ENCODE results near the gene TBC1D19. TPM values are rescaled to one million over a fixed set of nuclear protein-coding genes. Genes with fewer than 3 reads are reported as not detected.

The TBC1D19 gene
- total and polyA plus RNA-seq, 2 donors (not counting 1 experiment from before 2014, with no cell fraction given), result 1.8 to 11.0 TPM

- Histone ChIP-seq H3K9me3 (ENCODE audit: control extremely low read depth in 1 of 3, control insufficient read depth in 2 of 3, insufficient read depth in 1 of 3, low read length in 2 of 3) (peaks cover 0 to 1% (median 0%) of the 10 kb centered on the region in 3 donors), H2AFZ (ENCODE audit: insufficient read depth, low read depth, low read length, poor library complexity, severe bottlenecking) (no peak overlapping the region), H3K4me2 (replicated peaks; ENCODE audit: low read depth, low read length, poor library complexity, severe bottlenecking) (no peak overlapping the region), H3K27ac (ENCODE audit: low read length in 2 of 2) (no peak overlapping the region), H3K36me3 (replicated peaks in 1 of 2; ENCODE audit: control extremely low read depth in 1 of 2, control insufficient read depth in 1 of 2, extremely low read depth in 1 of 2, insufficient read depth in 2 of 2, low read length in 1 of 2) (no peaks in the 10 kb centered on the region), H4K20me1 (ENCODE audit: control insufficient read depth, insufficient read depth, low read length, poor library complexity, severe bottlenecking) (peaks cover 6% of the 10 kb centered on the region), H3K27me3 (replicated peaks in 1 of 4; ENCODE audit: control extremely low read depth in 1 of 4, control insufficient read depth in 3 of 4, insufficient read depth in 4 of 4, low read length in 3 of 4) (peaks cover 0 to 18% (median 6%) of the 10 kb centered on the region in 4 experiments), H3K4me3 (ENCODE audit: control extremely low read depth in 1 of 5, extremely low read depth in 1 of 5, insufficient read depth in 1 of 5, low read depth in 2 of 5, low read length in 4 of 5) (no peak overlapping the region), H3K4me1 (ENCODE audit: control insufficient read depth in 2 of 2, insufficient read depth in 2 of 2, low read length in 2 of 2) (peaks cover 29 to 31% of the 10 kb centered on the region in 2 donors), H3K9ac (ENCODE audit: low read length) (no peak overlapping the region), H3K79me2 (ENCODE audit: control insufficient read depth, insufficient read depth, low read length) (no peaks in the 10 kb centered on the region)
- no peaks in the 10 kb centered on the region for H3K9me3 Mint-ChIP-seq (ENCODE audit: insufficient read depth)
- no peak overlapping the region for H3K4me3 Mint-ChIP-seq
- H3K4me1 Mint-ChIP-seq, result peaks cover 33% of the 10 kb centered on the region
- no peak overlapping the region for H3K27ac Mint-ChIP-seq
- H3K27me3 Mint-ChIP-seq, result peaks cover 17% of the 10 kb centered on the region
- ChIA-PET CTCF (interaction anchor here (1.2 to 1.4 kb wide), 4 partner anchors 72 to 331 kb away, joined by 3 to 5 read pairs (median 4); partner anchors contain the start of gene STIM2), POLR2A (no interaction called here)
- intact Hi-C loops (cut with micrococcal nuclease), result loop anchor here (5.0 kb wide), 1 partner anchor 33 kb away; no protein-coding TSS in a partner anchor
- no peak for TF ChIP-seq EZH2 (IDR thresholded peaks at IDR 0.05; ENCODE audit: borderline replicate concordance, insufficient read depth, low read depth, low read length, poor library complexity, severe bottlenecking)
- TF ChIP-seq, protein P1, sequence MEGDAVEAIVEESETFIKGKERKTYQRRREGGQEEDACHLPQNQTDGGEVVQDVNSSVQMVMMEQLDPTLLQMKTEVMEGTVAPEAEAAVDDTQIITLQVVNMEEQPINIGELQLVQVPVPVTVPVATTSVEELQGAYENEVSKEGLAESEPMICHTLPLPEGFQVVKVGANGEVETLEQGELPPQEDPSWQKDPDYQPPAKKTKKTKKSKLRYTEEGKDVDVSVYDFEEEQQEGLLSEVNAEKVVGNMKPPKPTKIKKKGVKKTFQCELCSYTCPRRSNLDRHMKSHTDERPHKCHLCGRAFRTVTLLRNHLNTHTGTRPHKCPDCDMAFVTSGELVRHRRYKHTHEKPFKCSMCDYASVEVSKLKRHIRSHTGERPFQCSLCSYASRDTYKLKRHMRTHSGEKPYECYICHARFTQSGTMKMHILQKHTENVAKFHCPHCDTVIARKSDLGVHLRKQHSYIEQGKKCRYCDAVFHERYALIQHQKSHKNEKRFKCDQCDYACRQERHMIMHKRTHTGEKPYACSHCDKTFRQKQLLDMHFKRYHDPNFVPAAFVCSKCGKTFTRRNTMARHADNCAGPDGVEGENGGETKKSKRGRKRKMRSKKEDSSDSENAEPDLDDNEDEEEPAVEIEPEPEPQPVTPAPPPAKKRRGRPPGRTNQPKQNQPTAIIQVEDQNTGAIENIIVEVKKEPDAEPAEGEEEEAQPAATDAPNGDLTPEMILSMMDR (IDR thresholded peaks at IDR 0.05), result no peak
- ATAC-seq (ENCODE audit: low read depth) (no peak), DNase-seq (no peak)
Measured at GRCh38 chr4:26789208-26789607, 205.3 kb downstream of the TBC1D19 start.

DNA sequence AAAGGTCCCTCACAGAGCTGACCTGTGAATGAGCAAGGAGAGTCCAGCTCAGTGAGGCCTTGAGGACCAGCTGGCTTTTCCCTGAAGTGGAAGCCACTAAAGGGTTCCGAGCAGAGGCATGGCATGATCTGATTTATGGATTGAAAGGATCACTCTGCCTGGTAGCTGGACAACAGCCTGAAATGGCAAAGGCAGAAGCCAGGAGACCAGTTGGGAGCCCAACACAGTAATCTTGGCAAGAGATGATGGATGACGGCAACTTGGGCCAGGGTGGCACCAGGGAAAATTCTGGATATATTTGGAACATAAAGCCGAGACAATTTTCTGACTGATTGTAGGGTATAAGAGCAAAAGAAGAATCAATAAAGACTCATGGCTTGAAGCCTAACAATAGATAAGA lies 207.5 kb downstream of the TBC1D19 start:
- Mint-ChIP-seq H3K27me3 (peaks cover 17% of the 10 kb centered on the region), H3K4me3 (no peak overlapping the region), H3K9me3 (ENCODE audit: insufficient read depth) (no peaks in the 10 kb centered on the region), H3K27ac (no peak overlapping the region), H3K4me1 (peaks cover 22% of the 10 kb centered on the region)
- ATAC-seq (ENCODE audit: low read depth) (no peak), DNase-seq (no peak)
- no peak overlapping the region for H3K9ac ChIP-seq (ENCODE audit: low read length)
- intact Hi-C loops (cut with micrococcal nuclease), result no loop called here
- H3K79me2 ChIP-seq (ENCODE audit: control insufficient read depth, insufficient read depth, low read length), result no peaks in the 10 kb centered on the region
- ChIA-PET CTCF (no interaction called here), POLR2A (interaction anchor here (0.6 kb wide), 1 partner anchor 23 kb away, joined by 3 read pairs; no protein-coding TSS in a partner anchor)
- TF ChIP-seq, protein P1 (IDR thresholded peaks at IDR 0.05), result no peak
- no peak for TF ChIP-seq EZH2 (IDR thresholded peaks at IDR 0.05; ENCODE audit: borderline replicate concordance, insufficient read depth, low read depth, low read length, poor library complexity, severe bottlenecking)
- H3K4me3 ChIP-seq (ENCODE audit: control extremely low read depth in 1 of 5, extremely low read depth in 1 of 5, insufficient read depth in 1 of 5, low read depth in 2 of 5, low read length in 4 of 5), result no peak overlapping the region
- peaks cover 6% of the 10 kb centered on the region for H4K20me1 ChIP-seq (ENCODE audit: control insufficient read depth, insufficient read depth, low read length, poor library complexity, severe bottlenecking)
- 98% methylated on average over 3 of the region's 3 CpGs for WGBS (ENCODE audit: insufficient coverage)
- peaks cover 22 to 23% of the 10 kb centered on the region in 2 donors for H3K4me1 ChIP-seq (ENCODE audit: control insufficient read depth in 2 of 2, insufficient read depth in 2 of 2, low read length in 2 of 2)
- H2AFZ ChIP-seq (ENCODE audit: insufficient read depth, low read depth, low read length, poor library complexity, severe bottlenecking), result no peak overlapping the region
- H3K27ac ChIP-seq (ENCODE audit: low read length in 2 of 2), result no peak overlapping the region
- H3K36me3 ChIP-seq (replicated peaks in 1 of 2; ENCODE audit: control extremely low read depth in 1 of 2, control insufficient read depth in 1 of 2, extremely low read depth in 1 of 2, insufficient read depth in 2 of 2, low read length in 1 of 2), result no peaks in the 10 kb centered on the region
- H3K27me3 ChIP-seq (replicated peaks in 1 of 4; ENCODE audit: control extremely low read depth in 1 of 4, control insufficient read depth in 3 of 4, insufficient read depth in 4 of 4, low read length in 3 of 4), result peaks cover 0 to 18% (median 6%) of the 10 kb centered on the region in 4 experiments
- no peak overlapping the region for H3K4me2 ChIP-seq (replicated peaks; ENCODE audit: low read depth, low read length, poor library complexity, severe bottlenecking)
- peaks cover 0 to 1% (median 0%) of the 10 kb centered on the region in 3 donors for H3K9me3 ChIP-seq (ENCODE audit: control extremely low read depth in 1 of 3, control insufficient read depth in 2 of 3, insufficient read depth in 1 of 3, low read length in 2 of 3)
